GM12891 (cell line): ENCODE data around the gene ZMYM3.

Experiments
- DNase-seq: peaks from one replicate; pipeline ENCODE4 v3.0.0; 2011; ENCODE audit warnings: low spot score; ENCODE audit not compliant: insufficient read length
- FAIRE-seq: peaks from 2 replicates; lab custom pipeline; 2011; peaks lifted over from hg19 to GRCh38; lab: Jason Lieb, UNC
- PAX5 ChIP-seq: IDR thresholded peaks from 2 replicates; pipeline ENCODE4 v1.6.1; 2011; ENCODE audit warnings: low read length, moderate library complexity, mild to moderate bottlenecking; ENCODE audit not compliant: insufficient read depth, severe bottlenecking
- POLR2A ChIP-seq: IDR thresholded peaks from 2 replicates; pipeline ENCODE4 v1.6.1; 2011; ENCODE audit warnings: low read depth, low read length, control low read depth
- POLR2AphosphoS5 ChIP-seq: IDR thresholded peaks from 2 replicates; pipeline ENCODE4 v1.6.1; 2011; ENCODE audit warnings: low read depth, low read length, control low read depth
- POU2F2 ChIP-seq: IDR thresholded peaks from 2 replicates; pipeline ENCODE4 v1.6.1; 2011; ENCODE audit warnings: low read depth, mild to moderate bottlenecking, control low read depth, low read length, moderate library complexity
- SPI1 ChIP-seq: IDR thresholded peaks from 2 replicates; pipeline ENCODE4 v1.6.1; 2011; ENCODE audit warnings: low read depth, low read length, control low read depth
- TAF1 ChIP-seq: IDR thresholded peaks from 2 replicates; pipeline ENCODE4 v1.6.1; 2011; ENCODE audit warnings: low read depth, low read length, control low read depth

ZMYM3 gene

DNA sequence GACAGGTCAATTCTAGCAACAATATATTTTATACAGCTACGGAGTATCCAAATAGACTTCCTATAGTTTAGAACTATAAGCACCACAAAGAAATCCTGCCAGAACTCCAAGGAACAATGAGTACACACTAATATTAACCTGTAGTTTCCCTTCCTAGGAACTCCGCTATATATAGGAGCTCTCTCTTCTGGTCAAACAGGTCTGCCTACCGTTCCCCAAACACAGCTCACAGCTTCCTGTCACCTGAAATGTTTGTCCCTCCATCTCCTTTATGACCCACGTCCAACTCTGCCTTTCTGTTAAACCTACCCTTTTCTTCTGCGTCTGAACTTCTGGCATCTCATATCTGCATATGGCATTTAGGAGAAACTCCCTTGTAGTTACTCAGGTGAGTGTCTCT, 41.4 kb downstream of the ZMYM3 start:
- no peak for TF ChIP-seq POLR2AphosphoS5
- no peak for TF ChIP-seq TAF1
- TF ChIP-seq SPI1, result no peak
- DNase-seq (no peak), FAIRE-seq (no peak)

DNA sequence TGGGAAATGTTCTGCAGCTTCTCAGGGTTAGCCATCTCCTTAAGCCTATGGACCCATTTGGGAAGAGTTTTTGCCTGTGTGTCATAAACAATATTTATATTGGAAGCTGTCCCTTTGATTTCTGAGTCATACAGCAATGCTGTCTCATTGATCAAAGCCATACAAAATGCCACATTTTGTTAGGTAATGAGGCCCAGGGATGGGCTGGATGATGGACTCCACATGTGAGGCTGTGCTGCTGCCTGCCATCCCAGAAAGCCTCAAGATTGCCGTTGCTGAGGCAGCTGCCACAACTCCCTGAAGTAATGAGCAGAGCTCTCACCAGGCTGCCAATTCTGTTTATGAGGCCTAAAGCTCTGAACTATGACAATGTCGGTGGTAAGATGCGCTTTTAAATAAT, 43.1 kb downstream of the ZMYM3 start:
- DNase-seq, result no peak
- no peak for FAIRE-seq
- no peak for TF ChIP-seq POLR2AphosphoS5

GRCh38 chrX:71199252-71200008, 54.5 kb downstream of the ZMYM3 start:
- FAIRE-seq (no peak), DNase-seq (no peak)
- no peak for TF ChIP-seq PAX5
- TF ChIP-seq TAF1, result no peak
- no peak for TF ChIP-seq POLR2AphosphoS5
- TF ChIP-seq POLR2A, result no peak
- TF ChIP-seq POU2F2, result no peak
- no peak for TF ChIP-seq SPI1

- FAIRE-seq (peak; percentile 91), DNase-seq (peak; percentile 32)
Measured at GRCh38 chrX:71198066-71198465, 55.9 kb downstream of the ZMYM3 start.

DNA sequence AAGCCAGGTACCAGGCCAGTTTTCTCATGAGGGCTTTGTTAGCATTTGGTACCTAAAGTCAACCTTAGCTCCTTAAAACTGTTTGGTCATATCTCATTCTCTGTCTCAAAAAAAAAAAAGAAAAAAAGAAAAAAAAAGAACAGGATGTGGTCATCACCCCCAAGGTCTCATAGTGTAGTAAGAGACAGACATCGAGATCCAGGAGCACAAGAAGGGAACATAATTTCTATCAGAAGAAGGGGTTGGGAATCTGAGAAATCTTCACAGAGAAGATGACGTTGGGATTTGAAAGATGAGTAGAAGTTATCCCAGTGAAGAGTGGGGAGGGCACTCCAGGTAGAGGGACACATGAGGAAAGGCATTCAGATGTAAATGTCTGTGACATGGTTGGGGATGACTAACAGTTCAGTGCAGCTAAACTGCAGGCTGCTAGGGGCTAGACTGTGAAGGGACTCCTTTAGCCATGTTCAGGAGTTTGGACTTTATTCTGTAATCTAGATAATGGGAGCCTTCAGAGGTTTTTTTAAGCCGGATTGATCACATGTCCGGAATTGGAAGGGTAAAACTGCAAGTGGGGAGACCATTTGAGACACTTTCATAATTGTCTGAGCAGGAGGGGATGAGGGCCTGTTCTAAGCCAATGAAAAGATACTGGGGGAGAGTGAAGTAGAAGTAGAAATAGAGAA, 57.8 kb downstream of the ZMYM3 start:
- FAIRE-seq, result no peak
- DNase-seq, result no peak
- TF ChIP-seq TAF1 (no peak), POLR2A (no peak)

More at GRCh38 chrX:71198066-71198465, 55.9 kb downstream of the ZMYM3 start:
- TF ChIP-seq TAF1 (0 out of 2 replicates have a peak, but pooled peaks have one; percentile 32), POLR2AphosphoS5 (no peak), SPI1 (peak; percentile 90)

DNA sequence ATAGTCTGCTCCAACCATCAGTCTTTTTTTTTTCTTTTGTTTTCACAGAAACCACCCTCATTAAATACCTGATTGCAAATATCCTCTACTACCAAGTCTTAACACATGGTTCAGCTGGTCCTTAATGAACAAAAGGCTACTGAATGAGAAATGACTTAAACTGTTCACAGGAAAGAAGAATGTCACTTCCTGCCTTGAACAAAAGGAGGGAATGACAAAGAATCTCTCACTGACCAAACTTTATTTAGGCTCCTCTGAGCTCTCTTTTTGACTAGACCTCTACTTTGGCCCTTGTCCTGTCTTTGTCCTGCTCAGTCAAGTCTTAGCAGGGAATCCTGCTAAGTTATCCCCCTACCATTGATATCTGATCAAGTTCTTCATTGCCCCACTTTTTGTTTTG, 62.7 kb downstream of the ZMYM3 start:
- no peak for DNase-seq
- TF ChIP-seq PAX5, result no peak
- no peak for TF ChIP-seq POLR2A
- no peak for TF ChIP-seq TAF1
- no peak for TF ChIP-seq POLR2AphosphoS5
- no peak for TF ChIP-seq POU2F2
- no peak for TF ChIP-seq SPI1
- FAIRE-seq, result no peak
